ENCODE results near the gene CRIP3.
"Not testable (repeated sequence)": the region's sequence is repeated elsewhere in the genome, so short reads cannot be mapped to it uniquely, and the experiment has no call there.

- TF ChIP-seq, protein P1, sequence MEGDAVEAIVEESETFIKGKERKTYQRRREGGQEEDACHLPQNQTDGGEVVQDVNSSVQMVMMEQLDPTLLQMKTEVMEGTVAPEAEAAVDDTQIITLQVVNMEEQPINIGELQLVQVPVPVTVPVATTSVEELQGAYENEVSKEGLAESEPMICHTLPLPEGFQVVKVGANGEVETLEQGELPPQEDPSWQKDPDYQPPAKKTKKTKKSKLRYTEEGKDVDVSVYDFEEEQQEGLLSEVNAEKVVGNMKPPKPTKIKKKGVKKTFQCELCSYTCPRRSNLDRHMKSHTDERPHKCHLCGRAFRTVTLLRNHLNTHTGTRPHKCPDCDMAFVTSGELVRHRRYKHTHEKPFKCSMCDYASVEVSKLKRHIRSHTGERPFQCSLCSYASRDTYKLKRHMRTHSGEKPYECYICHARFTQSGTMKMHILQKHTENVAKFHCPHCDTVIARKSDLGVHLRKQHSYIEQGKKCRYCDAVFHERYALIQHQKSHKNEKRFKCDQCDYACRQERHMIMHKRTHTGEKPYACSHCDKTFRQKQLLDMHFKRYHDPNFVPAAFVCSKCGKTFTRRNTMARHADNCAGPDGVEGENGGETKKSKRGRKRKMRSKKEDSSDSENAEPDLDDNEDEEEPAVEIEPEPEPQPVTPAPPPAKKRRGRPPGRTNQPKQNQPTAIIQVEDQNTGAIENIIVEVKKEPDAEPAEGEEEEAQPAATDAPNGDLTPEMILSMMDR (IDR thresholded peaks at IDR 0.05): not testable (repeated sequence)
- not testable (repeated sequence) for TF ChIP-seq ZFX (IDR thresholded peaks at IDR 0.05; ENCODE audit: borderline replicate concordance)
These were observed 37.6 kb upstream of the CRIP3 start for GRCh38 chr6:43346243-43346642.
